Right hindlimb (tissue), 1 donor: ENCODE measurements around the gene GKN2.
A peak's percentile ranks its signal among the peaks of the same experiment; 100 is the strongest.
"Not testable (repeated sequence)": the region's sequence is repeated elsewhere in the genome, so short reads cannot be mapped to it uniquely, and the experiment has no call there.

Experiments
- DNase-seq: peaks from one replicate; pipeline ENCODE4 v3.0.0-alpha.2; 2018

GKN2 gene

DNA sequence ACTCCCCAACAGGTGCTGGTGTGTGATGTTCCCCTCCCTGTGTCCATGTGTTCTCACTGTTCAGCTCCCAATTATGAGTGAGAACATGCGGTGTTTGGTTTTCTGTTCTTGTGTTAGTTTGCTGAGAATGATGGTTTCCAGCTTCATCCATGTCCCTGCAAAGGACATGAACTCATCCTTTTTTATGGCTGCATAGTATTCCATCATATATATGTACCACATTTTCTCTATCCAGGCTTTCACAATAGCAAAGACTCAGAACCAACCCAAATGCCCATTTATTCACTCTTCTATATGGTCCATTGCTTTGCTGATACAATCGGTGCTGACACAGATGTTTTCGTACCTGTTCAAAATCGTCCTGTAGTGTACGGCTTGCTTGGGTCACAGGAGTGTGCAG is 2.7 kb upstream of the GKN2 start:
- DNase-seq, result not testable (repeated sequence)

DNA sequence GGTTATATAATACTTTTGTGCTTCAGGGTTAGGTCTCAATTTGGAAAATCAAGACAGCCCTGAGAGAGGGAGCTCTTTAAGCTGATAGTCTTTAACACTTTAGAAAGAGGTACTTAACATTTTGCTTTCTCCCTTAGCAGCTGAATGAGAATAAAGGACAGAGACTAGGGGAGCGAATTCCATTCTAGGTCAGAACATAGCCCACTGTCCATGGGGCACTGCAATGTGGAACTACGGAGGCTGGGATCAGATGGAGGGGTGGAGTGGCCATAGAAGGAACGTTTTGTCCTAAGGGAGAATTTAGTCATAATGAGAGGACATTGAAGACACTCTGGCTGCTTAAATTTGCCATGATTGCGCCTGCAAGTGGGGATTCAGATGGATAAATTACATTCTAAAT is 794 bp downstream of the GKN2 start:
- no peak for DNase-seq

DNA sequence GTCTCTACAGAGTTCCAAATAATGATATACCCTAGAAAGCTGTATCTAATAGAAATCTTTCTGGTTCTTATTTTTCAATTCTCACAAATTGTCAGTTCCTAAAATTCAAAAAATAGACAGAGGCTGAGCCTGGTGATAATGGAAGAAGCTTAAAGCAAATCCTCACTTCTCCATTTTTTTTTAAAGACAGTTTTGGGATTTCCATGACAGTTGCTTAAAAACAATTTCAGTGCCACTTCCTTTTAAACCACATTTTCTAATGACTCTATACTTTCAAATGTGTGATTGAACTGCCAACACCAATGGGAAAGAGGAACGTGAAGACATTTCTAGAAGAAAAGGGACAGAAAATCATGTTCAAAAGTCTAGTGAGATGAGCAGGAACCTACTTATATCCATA is 4.0 kb downstream of the GKN2 start:
- no peak for DNase-seq

DNA sequence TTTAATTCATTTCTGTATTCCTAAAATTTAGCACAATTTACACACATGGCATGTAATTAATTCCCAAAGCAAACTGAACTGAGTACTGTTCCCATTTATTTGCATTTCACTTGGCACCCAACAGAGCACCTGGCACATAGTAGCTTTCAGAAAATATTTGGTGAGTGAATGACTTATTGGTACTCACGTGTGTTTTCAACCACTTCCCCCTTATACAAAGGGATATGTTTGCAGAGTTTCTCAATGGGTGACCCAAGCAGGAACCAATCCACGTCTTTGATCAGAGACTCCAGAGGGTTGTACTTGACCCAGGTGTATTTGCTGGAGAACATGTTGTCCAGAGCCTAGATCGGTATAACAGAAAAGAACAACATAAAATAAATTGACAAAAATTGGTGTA is 6.6 kb downstream of the GKN2 start:
- DNase-seq, result no peak

DNA sequence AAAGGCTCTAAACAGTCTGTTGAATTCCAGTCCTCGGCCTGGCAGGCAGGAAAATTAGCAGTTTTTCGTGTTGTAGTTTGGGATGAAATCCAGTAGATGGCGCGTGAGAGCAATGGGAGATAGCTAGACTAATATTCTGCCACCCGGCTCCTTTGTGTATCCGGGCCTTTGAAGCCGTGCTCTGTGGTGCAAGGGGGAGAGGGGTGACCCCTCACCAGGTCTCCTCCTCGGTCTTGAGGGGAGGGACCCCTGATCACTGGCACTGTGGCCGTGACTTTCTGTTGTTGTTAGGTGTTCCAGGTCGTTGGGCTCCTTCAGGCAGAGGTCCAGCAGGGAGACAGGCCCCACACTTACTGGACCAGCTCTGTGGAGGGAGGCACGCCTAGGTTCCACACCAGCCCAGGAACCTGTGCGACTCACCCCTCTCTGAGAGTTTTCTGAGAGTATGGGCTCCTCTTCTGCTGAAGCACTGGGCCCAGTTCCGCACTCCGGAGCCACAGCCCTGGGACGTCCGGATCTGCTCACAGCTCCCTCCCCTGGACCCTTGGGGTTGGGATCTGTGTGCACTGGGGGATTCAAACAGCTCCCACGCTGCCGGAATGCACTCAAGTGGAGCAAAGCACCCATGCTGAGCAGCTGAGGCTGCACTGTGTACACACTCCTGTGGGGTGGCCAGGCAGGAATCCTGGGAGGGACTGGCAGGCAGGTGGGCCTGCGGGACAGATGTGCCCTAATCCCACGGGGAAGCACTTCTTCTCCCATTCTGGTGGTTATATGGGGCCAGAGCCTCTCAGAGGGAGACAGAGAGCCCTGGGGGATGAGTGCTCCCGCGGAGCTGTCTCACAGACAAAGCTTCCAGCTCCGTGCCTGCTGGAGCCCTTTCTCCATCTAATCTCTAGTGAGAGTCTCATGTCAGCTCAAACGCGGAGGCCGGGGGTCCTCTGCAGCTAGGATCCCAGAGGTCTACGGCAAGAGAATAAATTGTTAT is 8.8 kb downstream of the GKN2 start:
- peak; percentile 79 for DNase-seq

DNA sequence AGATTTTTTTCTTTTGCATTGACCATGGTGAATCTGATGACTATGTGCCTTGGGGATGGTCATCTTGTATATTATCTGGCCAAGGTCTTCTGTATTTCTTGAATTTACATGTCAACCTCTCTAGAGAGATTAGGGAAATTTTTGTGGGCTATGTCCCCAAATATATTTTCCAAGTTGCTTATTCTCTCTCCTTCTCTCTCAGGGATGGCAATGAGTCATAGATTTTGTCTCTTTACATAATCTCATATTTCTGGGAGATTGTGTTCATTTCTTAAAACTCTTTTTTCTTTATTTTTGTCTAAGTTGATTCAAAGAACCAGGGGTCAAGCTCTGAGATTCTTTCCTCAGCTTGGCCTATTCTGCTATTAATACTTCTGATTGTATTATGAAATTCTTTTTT is 9.9 kb downstream of the GKN2 start:
- DNase-seq, result no peak

DNA sequence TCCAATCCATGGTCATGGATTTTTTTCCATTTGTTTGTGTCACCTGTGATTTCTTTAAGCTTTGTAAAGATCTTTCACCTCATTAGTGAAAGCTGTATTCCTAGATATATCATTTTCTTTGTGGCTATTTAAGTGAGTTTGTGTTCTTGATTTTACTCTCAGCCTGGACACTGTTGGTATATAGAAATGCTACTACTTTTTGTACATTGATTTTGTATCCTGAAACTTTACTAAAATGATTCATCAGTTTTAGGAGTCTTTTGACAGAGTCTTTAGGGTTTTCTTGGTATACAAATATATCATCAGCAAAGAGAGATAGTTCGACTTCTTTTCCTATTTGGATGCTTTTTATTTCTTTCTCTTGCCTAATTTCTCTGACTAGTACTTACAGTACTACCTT is 12.3 kb downstream of the GKN2 start:
- DNase-seq, result no peak

- DNase-seq, result no peak
These were observed 12.7 kb downstream of the GKN2 start for GRCh38 chr2:68939962-68940361.

DNA sequence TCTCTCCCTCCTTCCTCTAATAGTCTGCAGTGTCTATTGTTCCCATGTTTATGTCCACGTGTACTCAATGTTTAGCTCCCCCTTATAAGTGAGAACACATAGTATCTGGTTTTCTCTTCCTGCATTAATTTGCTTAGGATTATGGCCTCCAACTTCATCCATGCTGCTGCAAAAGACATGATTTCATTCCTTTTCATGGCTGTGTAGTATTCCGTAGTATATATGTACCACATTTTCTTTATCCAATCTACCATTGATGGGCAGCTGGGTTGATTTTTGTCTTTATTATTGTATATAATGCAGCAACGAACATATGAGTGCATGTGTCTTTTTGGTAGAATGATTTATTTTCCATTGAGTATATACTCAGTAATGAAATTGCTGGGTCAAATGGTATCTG is 13.8 kb downstream of the GKN2 start:
- DNase-seq, result no peak

- no peak for DNase-seq
These were observed 15.2 kb downstream of the GKN2 start for GRCh38 chr2:68937346-68938055.

GRCh38 chr2:68936889-68937288 is 15.8 kb downstream of the GKN2 start:
- DNase-seq, result no peak

- DNase-seq, result no peak
These were observed 16.3 kb downstream of the GKN2 start for GRCh38 chr2:68936427-68936826.

DNA sequence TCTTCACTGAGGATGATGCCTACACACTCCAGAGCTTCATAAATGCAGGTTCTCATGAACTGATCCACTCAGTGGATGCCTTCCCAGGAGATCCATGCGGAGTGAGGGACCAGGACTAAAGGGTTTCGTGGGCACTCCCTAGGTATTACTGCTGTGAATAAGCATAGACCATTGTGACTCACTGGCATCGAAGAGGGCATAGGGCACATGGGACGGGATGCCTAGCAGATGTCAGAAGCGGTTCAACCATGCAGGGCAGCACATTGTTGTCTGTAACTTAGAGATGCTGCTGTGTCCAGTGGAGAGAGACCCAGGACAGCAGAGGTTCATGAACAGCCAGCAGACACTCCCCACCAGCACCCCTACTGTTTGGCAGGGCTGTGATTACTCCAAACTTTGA is 17.2 kb downstream of the GKN2 start:
- no peak for DNase-seq

- no peak for DNase-seq
These were observed 18.7 kb downstream of the GKN2 start for GRCh38 chr2:68934021-68934420.

DNA sequence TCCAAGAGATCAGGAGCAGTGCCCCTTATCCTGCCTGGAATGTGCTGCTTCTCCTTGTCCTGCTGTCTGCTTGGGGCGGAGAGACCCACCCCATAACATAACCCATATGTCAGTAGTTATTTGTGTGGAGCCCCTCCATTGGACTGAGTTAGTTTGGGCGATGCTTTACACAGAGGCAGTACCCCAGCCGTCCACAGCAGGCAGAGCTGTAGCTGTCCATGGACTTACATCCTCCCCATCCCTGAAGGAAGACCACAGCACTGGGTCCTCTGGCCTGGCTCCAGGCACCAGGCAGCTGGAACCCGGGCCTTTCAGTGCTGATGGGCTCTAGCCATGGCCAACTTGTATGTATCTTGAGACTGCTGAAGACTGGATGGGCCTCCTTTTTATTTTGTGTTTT is 20.3 kb downstream of the GKN2 start:
- DNase-seq, result no peak

DNA sequence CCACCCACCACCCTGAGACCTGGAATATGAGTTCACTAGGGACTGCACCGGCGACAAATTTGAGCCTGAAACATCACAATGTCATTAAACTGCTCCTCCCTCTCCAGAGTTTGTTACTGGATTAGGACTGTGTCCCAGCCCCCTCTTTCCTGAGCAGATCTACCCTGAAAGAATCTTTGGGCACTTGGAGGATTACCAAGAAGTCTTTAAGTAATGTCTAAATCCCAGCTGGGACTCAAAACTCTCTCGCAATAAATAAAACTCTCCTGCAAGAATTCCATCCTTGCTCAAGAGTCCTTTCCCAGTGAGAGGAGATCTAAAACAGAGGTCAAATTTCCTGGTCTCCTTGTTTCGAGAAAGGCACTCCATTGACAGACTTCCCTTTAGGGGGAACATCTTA is 20.9 kb downstream of the GKN2 start:
- DNase-seq, result no peak

GRCh38 chr2:68931149-68931711 is 21.5 kb downstream of the GKN2 start:
- DNase-seq, result no peak

GRCh38 chr2:68926796-68927195 is 25.9 kb downstream of the GKN2 start:
- DNase-seq, result no peak

- DNase-seq, result no peak
These were observed 27.3 kb downstream of the GKN2 start for GRCh38 chr2:68925295-68925896.

- no peak for DNase-seq
These were observed 31.0 kb downstream of the GKN2 start for GRCh38 chr2:68921646-68922045.

DNA sequence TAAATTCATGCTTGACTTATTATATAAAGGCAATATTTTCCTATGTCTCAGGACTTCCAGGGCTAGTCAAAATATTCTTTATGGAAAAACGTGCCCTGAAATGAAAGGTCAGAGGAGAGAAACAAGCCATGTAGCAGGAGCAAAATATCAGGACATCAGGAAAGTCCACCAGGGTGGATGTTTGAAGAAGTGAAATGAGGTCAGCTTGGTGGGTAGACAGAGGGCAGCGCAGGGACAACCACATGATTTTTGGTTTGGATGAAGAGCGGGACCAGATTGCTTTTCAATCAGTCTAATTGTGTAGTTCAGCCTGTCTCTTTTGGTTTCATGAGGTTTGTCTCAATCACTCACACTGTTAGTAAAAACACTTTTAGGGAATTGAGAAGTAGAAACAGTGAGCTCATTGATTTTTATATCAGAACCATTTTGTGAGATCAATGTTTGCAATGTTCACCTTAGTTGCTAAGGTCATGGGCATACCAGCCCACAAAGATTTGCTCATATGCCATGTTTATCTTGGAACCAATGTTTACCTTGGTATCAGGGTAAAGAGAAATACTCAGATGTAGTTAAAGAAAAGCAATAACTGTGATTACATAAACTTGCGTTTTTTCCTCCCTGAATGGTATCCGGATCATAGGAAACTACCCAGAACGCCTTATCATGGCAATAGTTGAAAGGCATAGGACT is 32.1 kb downstream of the GKN2 start:
- DNase-seq, result no peak

DNA sequence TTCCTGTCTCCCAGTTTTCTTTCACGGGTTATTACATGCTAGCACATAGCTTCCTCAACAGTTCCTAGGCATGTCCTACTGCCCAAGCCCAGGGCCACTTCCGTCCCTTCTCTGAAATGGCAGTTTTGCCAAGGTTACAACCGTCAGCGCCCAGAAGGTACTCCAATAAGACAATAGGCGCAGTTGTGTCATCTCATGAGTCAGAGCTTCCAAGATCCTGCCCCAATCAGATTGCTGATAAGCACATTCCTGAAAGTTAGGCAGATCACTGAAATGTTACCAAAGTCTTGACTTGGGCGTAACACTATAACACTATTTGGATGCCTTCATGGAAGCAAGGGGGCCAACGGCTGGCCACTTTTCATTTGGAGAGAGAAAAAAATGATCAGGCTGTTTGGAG is 34.2 kb downstream of the GKN2 start:
- no peak for DNase-seq
